Measurements from ENCODE around the gene SMIM43. TPM values are rescaled to one million over a fixed set of nuclear protein-coding genes. Genes with fewer than 3 reads are reported as not detected.

The SMIM43 gene
- polyA plus RNA-seq, 1 donor (not counting 4 experiments of a cell fraction or from before 2014, with no cell fraction given), result 0.03 TPM

DNA sequence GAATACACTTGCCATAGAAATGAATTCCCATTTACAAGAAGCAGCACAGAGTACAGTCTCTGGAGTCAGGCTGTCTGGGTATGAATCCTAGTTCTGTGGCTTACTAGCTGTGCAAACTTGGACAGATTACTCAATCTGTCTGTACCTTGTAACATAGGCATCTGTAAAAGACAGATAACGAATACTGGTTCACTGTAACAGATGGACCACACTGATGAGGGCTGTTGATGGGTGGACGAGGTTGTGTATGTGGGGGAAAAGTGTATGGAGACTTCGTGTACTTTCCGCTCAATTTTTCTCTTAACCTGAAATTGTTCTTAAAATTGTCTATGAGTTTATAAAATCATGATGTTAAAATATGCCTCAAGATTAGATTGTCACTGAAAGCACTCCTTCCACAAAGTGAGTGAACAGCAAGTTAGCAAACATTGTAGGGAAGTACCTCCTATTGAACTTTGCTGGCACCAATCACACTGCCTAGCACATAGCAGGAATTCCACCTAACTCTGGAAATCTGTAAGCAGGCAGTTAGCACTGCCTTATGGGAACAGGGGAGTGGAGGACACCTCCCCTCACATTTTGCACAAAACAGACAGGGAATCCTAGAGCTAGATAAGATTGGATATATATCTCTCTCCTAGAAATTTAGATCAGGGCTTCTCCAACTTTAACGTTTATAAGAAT lies 29.7 kb upstream of the SMIM43 start:
- no peaks in the 10 kb centered on the region for H3K36me3 ChIP-seq (ENCODE audit: control insufficient read depth in 2 of 2, extremely low read depth in 1 of 2, insufficient read depth in 2 of 2, low read length in 2 of 2)
- H4K20me1 ChIP-seq (ENCODE audit: control insufficient read depth, extremely low read depth, insufficient read depth, low read length), result no peaks in the 10 kb centered on the region
- H3K4me2 ChIP-seq (ENCODE audit: control insufficient read depth, extremely low read depth, insufficient read depth, low read depth, low read length), result no peak overlapping the region
- no peak overlapping the region for H2AFZ ChIP-seq (ENCODE audit: control insufficient read depth, low read length)
- H3K4me1 ChIP-seq (ENCODE audit: control insufficient read depth, extremely low read depth, insufficient read depth, low read length), result peaks cover 17% of the 10 kb centered on the region
- no peak overlapping the region for H3K9ac ChIP-seq (ENCODE audit: control insufficient read depth, extremely low read depth, insufficient read depth, low read length)
- no peaks in the 10 kb centered on the region for H3K9me3 ChIP-seq (ENCODE audit: control insufficient read depth, low read depth, low read length)
- no peak for TF ChIP-seq EZH2 (IDR thresholded peaks at IDR 0.05; ENCODE audit: low read length)
- TF ChIP-seq, protein P1, sequence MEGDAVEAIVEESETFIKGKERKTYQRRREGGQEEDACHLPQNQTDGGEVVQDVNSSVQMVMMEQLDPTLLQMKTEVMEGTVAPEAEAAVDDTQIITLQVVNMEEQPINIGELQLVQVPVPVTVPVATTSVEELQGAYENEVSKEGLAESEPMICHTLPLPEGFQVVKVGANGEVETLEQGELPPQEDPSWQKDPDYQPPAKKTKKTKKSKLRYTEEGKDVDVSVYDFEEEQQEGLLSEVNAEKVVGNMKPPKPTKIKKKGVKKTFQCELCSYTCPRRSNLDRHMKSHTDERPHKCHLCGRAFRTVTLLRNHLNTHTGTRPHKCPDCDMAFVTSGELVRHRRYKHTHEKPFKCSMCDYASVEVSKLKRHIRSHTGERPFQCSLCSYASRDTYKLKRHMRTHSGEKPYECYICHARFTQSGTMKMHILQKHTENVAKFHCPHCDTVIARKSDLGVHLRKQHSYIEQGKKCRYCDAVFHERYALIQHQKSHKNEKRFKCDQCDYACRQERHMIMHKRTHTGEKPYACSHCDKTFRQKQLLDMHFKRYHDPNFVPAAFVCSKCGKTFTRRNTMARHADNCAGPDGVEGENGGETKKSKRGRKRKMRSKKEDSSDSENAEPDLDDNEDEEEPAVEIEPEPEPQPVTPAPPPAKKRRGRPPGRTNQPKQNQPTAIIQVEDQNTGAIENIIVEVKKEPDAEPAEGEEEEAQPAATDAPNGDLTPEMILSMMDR (optimal IDR thresholded peaks at IDR 0.05 in 1 of 3, IDR thresholded peaks at IDR 0.05 in 1 of 3, conservative IDR thresholded peaks at IDR 0.05 in 1 of 3; ENCODE audit: extremely low read depth in 1 of 3, insufficient read depth in 2 of 3, low read length in 3 of 3), result no peak
- H3K27ac ChIP-seq (ENCODE audit: control insufficient read depth, insufficient read depth, low read length), result no peak overlapping the region
- H3K4me3 ChIP-seq (ENCODE audit: control insufficient read depth in 2 of 3, extremely low read depth in 1 of 3, insufficient read depth in 2 of 3, low read depth in 1 of 3, low read length in 3 of 3), result no peak overlapping the region
- H3K27me3 ChIP-seq (ENCODE audit: control insufficient read depth, extremely low read depth, insufficient read depth, low read length), result no peaks in the 10 kb centered on the region
- DNase-seq (ENCODE audit: low read depth, low spot score) (no peak), FAIRE-seq (no peak)
- H3K9me1 ChIP-seq (ENCODE audit: control insufficient read depth, extremely low read depth, insufficient read depth, low read length), result no peaks in the 10 kb centered on the region
- dilution Hi-C loops (cut with MboI; ENCODE audit: extremely low pct_ligation_motif_present, low sequenced_read_pairs), result no loop called here
- H3K79me2 ChIP-seq (ENCODE audit: control insufficient read depth, insufficient read depth, low read length), result no peaks in the 10 kb centered on the region

- Histone ChIP-seq H3K9me1 (ENCODE audit: control insufficient read depth, extremely low read depth, insufficient read depth, low read length) (no peaks in the 10 kb centered on the region), H3K9ac (ENCODE audit: control insufficient read depth, extremely low read depth, insufficient read depth, low read length) (no peak overlapping the region), H3K4me1 (ENCODE audit: control insufficient read depth, extremely low read depth, insufficient read depth, low read length) (peaks cover 18% of the 10 kb centered on the region), H3K4me2 (ENCODE audit: control insufficient read depth, extremely low read depth, insufficient read depth, low read depth, low read length) (no peak overlapping the region), H3K36me3 (ENCODE audit: control insufficient read depth in 2 of 2, extremely low read depth in 1 of 2, insufficient read depth in 2 of 2, low read length in 2 of 2) (no peaks in the 10 kb centered on the region), H3K79me2 (ENCODE audit: control insufficient read depth, insufficient read depth, low read length) (no peaks in the 10 kb centered on the region), H3K27me3 (ENCODE audit: control insufficient read depth, extremely low read depth, insufficient read depth, low read length) (no peaks in the 10 kb centered on the region), H2AFZ (ENCODE audit: control insufficient read depth, low read length) (no peak overlapping the region), H4K20me1 (ENCODE audit: control insufficient read depth, extremely low read depth, insufficient read depth, low read length) (no peaks in the 10 kb centered on the region), H3K4me3 (ENCODE audit: control insufficient read depth in 2 of 3, extremely low read depth in 1 of 3, insufficient read depth in 2 of 3, low read depth in 1 of 3, low read length in 3 of 3) (no peak overlapping the region), H3K27ac (ENCODE audit: control insufficient read depth, insufficient read depth, low read length) (no peak overlapping the region), H3K9me3 (ENCODE audit: control insufficient read depth, low read depth, low read length) (no peaks in the 10 kb centered on the region)
- peak; percentile 28 for DNase-seq (ENCODE audit: low read depth, low spot score)
- dilution Hi-C loops (cut with MboI; ENCODE audit: extremely low pct_ligation_motif_present, low sequenced_read_pairs), result no loop called here
- TF ChIP-seq EZH2 (IDR thresholded peaks at IDR 0.05; ENCODE audit: low read length), result no peak
- TF ChIP-seq, protein P1 (optimal IDR thresholded peaks at IDR 0.05 in 1 of 3, IDR thresholded peaks at IDR 0.05 in 1 of 3, conservative IDR thresholded peaks at IDR 0.05 in 1 of 3; ENCODE audit: extremely low read depth in 1 of 3, insufficient read depth in 2 of 3, low read length in 3 of 3), result no peak
- peak; percentile 78 for FAIRE-seq
Observed at GRCh38 chr4:121792966-121793365, 28.0 kb upstream of the SMIM43 start.

Data from keratinocyte (primary cell).